ENCODE results near the gene BCAM.
"Not testable (repeated sequence)": the region's sequence is repeated elsewhere in the genome, so short reads cannot be mapped to it uniquely, and the experiment has no call there.

BCAM gene, protein sequence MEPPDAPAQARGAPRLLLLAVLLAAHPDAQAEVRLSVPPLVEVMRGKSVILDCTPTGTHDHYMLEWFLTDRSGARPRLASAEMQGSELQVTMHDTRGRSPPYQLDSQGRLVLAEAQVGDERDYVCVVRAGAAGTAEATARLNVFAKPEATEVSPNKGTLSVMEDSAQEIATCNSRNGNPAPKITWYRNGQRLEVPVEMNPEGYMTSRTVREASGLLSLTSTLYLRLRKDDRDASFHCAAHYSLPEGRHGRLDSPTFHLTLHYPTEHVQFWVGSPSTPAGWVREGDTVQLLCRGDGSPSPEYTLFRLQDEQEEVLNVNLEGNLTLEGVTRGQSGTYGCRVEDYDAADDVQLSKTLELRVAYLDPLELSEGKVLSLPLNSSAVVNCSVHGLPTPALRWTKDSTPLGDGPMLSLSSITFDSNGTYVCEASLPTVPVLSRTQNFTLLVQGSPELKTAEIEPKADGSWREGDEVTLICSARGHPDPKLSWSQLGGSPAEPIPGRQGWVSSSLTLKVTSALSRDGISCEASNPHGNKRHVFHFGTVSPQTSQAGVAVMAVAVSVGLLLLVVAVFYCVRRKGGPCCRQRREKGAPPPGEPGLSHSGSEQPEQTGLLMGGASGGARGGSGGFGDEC

DNA sequence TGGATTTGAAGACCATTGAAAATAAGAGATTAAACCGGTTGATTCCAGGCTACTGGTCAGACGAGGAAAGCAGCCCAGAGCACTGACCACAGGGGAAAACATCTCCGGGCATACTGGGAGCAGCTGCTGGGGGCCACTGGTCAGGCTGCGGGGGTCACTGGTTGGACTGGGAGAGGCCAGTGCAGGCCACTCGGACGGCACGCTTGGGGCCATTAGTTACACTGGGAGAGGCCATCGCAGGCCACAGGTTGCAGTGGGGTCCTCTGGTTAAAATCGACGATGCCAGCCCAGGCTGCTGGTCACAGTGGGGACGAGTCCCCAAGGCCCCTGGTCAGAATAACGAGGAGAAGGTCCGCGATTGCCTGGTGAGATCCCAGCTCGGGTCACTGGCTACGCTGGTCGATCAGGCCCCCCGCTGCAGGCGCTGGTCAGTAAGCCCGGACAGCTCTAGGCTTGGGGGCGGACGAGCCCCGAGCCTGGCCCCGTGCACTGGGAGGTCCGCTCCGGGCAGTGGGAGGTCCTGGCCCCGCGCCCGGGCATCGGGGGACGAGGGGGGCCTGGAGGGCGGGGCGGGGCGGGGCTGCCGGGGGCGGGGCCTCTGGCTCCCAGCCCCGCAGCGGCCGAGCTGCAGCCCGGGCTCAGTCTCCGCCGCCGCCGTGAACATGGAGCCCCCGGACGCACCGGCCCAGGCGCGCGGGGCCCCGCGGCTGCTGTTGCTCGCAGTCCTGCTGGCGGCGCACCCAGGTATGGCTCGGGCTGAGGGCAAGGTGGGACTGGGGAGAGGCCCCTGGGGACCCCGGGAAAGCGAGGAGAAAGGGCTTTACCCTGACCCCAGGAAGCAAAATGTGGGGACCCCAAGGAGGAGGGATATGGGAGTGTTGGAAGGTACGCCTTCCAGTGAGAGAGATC is at the start of gene BCAM:
BCAM (plus strand) TSS at position 641 of the 909 bp plus-strand sequence; CDS start at position 663, 22 bp downstream.
- no peak for FAIRE-seq

DNA sequence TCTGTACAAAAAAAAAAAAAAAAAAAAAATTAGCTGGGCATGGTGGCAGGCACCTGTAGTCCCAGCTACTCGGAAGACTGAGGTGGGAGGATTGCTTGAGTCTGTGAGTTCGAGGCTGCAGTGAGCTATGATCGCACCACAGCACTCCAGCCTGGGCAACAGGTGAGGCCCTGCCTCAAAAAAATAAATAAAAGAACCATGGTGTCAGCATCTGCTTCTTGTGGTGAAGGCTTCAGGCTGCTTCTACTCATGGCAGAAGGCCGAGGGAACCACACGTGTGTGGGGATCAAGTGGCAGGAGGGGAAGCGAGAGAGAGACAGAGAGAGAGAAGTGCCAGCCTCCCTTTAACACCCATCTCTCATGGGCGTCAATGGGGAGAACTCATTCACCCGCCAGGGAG is 46.9 kb upstream of the BCAM start:
- no peak for FAIRE-seq

DNA sequence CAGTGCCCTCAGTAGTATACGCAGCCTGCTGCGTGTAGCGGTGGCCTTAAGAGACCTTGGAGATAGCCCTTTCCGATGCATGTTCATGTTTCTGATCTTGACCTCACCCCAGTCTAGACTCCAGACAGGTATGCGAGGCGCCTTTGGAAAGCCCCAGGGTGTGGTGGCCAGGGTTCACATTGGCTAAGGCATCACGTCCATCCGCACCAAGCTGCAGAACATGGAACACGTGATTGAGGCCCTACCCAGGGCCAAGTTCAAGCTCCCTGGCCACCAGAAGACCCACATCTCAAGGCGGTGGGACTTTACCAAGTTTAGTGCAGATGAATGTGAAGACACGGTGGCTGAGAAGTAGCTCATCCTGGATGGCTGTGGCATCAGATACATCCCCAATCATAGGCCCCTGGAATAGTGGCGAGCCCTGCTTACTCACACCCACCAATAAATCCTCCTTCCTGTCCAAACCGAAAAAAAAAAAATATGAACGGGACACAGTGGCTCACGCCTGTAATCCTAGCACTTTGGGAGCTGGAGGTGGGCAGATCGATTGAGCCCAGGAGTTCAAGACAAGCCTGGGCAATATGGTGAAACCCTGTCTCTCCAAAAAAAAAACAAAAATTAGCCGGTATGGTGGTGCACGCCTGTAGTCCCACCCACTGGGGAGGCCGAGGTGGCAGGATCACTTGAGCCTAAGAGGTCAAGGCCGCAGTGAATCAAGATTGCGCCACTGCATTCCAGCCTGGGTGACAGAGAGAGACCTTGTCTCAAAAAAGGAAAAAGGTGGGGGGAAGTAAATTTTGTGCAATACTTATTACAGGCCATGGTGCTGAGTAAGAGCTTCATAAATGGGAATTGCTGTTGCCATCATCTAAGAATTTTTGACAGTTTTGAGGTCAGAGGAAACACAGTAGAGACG is 43.6 kb upstream of the BCAM start:
- FAIRE-seq, result no peak

DNA sequence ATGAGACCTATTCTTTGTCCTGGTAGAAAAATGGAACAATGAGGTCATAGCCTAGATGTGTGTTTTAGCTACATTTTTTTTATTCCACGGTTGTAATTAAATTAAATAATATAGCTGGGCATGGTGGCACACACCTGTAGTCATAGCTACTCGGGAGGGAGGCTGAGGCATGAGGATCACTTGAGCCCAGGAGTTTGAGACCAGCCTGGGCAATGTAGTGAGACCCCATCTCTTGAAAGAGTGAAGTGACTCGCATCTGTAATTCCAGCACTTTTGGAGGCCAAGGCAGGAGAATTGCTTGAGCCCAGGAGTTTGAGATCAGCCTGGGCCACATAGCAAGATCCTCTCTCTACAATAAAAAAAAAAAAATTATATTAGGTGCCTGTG is 43.0 kb upstream of the BCAM start:
- no peak for FAIRE-seq

DNA sequence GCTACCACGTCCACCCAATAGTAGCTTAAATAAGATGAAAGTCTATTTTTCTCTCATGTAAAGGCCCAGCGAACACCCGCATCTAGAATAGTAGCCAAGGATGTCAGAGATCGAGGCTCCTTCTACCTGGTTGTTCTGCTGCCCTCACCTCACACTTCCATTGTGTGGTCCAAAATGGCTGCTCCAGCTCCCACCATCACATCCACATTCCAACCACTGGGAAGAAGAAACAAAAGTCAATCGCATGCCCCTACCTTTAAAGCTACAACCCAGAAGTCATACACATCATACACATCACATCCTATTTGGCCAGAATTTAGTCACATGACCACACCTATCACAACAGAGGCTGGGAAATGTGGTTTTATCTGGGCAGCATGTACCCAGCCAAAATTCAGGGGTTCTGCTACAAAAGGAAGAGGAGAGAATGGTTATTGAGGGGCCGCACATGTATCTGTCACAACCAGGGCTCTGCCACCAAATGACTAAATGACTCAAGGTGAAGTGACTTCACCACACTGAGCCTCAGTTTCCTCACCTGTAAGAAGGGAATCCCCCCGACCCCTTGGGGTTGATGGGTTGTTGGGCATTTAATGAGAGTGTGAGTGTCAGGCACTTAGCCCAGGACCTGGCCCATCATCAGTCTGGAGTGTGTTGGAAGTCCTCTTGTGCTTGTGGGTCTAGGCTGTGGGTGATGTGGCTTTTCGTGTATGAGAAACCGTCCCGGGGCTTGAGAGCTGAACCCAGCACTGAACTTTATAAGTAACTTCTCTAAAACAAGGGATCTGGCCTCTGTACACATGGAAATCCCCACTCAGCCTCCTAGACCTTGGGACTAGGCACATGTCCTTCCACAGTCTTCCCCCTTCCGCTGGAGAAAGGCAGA is 41.4 kb upstream of the BCAM start:
- no peak for FAIRE-seq

DNA sequence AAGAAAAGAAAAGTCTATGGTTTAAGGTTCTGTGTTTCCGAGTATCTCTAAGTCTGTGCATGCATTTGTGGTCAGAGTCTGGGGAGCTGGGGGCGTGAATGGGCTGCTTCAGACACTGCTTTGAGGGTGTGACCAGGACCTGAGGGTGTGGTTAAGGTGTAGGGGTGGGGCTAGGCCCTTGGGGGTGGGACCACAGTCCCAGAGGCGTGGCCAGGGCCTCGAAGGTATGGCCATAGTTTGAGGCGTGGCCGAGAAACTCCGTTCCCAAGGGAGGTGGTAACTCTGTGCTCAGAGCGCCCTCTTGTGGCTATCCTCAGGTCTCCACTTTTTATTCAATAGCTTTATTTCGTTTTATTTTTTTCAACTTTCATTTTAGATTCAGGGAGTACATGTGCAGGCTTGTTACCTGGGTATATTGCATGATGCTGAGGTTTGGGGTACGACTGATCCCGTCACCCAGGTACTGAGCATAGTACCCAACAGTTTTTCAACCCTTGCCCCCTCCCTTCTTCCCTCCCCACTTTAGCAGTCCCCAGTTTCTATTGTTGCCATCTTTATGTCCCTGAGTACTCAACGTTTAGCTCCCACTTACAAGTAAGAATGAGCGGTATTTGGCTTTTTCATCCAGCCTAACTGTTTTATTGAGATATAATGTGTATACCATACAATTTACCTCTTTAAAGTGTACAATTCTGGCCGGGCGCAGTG is 38.2 kb upstream of the BCAM start:
- FAIRE-seq, result peak; percentile 96

DNA sequence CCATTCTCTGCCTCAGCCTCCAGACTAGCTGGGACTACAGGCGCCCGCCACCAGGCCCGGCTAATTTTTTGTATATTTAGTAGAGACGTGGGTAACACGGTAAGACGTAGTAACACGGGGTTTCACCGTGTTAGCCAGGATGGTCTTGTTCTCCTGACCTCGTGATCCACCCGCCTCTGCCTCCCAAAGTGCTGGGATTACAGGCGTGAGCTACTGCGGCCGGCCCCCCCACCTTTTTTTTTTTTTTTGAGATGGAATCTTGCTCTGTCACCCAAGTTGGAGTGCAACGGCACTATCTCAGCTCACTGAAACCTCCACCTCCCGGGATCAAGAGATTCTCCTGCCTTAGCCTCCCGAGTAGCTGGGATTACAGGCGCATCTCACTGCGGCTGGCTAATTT is 36.8 kb upstream of the BCAM start:
- not testable (repeated sequence) for FAIRE-seq

DNA sequence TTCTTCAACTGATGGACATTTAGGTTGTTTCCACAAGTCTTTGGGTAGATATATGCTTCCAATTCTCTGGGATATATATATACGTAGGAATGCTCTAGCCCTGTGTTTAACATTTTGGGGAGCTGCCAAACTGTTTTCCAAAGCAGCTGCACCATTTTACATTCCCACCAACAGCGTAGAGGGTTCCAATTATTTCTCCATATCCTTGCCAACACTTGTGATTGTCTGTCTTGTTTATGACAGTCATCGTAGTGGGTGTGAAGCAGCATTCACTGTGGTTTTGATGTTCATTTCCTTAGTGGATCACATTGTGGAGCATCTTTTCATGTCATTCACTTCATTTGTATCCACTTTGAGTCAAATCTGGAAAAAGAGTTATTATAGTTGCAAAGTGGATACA is 35.9 kb upstream of the BCAM start:
- FAIRE-seq, result no peak

DNA sequence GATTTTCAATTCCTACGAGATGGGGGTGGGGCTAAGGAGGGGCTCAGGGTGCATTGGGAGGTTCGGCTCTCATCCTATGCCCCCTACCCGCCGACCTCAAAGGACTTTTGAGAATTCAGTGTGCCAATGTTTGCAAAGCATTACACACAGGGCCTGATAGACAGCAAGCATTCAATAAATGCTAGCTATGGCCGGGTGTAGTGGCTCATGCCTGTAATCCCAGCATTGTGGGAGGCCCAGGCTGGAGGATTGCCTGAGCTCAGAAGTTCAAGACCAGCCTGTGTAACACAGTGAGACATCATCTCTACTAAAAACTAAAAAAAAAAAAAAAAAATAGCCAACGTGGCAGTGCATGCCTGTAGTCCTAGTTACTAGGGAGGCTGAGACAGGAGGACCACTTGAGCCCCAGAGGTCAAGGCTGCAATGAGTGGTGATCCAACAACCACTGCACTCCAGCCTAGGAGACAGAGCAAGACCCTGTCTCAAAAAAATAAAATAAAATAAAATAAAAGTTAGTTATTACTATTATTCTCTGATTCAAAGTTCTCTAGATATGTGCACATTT is 33.1 kb upstream of the BCAM start:
- no peak for FAIRE-seq

DNA sequence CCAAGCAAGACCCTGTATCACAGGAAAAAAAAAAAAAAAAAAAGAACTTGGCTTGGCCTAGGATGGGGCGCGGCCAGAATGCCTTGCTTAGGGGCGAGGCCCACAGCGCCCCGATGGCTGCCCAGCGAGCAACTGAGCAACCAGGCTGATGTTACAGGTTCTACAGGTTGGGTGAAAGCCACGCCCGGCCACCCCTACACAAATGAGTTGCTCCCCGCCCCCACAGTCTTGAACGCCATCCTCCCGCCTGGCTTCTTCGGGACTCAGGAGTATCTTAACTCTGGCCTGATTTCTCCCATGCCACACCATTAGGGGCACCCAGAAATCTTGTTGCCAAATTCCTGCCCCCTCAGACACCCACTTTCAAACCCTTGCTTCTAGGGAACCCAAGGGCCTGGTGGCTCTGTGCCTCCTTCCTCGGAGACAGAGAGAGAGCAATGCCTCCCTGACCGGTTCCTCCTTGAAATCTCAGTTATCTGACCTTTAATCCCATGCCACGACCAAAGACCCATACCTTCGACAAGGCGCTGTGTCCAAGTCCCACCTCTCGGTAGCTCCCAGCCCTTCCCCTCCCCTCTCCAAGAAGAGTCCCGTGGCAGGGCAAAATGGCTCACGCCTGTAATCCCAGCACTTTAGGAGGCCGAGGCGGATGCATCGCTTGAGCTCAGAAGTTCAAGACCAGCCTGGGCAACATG is 32.4 kb upstream of the BCAM start:
- no peak for FAIRE-seq

DNA sequence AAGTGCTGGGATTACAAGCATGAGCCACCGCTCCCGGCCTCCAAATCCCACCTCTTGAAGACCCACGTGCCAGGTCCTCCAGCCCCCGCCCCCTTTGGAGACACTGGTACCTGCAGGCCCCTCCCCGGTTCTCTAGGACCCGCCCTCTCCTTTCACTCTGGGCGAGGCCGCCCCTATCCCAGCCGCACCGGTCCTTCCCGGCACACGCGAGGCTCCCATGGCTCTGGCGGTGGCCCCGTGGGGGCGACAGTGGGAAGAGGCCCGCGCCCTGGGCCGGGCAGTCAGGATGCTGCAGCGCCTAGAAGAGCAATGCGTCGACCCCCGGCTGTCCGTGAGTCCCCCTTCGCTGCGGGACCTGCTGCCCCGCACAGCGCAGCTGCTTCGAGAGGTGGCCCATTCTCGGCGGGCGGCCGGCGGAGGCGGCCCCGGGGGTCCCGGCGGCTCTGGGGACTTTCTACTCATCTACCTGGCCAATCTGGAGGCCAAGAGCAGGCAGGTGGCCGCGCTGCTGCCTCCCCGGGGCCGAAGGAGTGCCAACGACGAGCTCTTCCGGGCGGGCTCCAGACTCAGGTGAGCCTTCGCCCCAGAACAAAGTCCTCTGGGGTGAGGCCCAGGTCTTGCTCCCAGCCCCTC is 31.1 kb upstream of the BCAM start, which contains the start of gene CBLC:
CBLC (plus strand) TSS at position 176 of the 633 bp plus-strand sequence; CDS start at position 218, 42 bp downstream.
- FAIRE-seq, result no peak

DNA sequence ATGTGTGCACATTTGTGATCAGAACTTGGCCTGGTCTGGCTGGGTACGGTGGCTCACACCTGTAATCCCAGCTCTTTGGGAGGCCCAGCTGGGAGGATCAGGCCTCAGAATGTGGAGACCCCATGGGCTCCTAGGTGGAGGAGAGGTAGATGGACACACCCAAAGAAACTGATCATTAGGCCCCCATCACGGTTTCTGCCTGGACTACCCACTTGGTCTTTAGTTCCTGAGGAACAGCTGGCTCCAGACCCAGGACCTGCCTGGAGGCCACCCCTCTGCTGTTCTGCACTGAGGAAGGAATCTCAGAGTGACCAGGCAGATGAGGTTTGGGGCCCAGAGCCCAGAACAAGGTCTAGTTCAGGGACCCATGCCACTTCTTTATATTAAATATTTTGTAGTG is 29.8 kb upstream of the BCAM start:
- no peak for FAIRE-seq

DNA sequence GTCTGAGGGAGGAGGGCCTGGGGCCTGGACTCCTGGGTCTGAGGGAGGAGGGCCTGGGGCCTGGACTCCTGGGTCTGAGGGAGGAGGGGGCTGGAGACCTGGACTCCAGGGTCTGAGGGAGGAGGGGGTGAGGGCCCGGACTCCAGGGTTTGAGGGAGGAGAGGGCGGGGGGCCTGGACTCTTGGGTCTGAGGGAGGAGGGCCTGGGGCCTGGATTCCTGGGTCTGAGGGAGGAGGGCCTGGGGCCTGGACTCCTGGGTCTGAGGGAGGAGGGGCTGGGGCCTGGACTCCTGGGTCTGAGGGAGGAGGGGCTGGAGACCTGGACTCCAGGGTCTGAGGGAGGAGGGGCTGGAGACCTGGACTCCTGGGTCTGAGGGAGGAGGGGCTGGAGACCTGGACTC is 27.2 kb upstream of the BCAM start:
- not testable (repeated sequence) for FAIRE-seq

DNA sequence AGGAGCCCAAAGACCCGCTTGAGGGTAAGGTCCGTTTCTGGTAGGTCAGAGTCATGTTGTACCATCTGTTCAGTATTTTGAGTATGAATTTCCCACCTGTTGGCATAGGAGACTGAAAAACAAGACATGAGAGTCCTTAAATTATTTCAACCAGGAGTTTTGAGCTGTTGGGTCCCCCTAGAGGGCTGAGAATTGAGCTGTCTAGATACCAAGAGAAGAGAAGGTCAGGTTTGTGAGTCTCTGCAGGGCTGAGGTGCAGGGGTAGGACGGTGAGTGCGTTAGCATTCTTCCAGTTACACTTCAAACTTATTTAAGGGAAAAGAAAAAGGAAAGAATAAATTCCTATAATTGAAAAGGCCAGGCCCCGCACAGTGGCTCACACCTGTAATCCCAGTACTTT is 26.2 kb upstream of the BCAM start:
- no peak for FAIRE-seq

DNA sequence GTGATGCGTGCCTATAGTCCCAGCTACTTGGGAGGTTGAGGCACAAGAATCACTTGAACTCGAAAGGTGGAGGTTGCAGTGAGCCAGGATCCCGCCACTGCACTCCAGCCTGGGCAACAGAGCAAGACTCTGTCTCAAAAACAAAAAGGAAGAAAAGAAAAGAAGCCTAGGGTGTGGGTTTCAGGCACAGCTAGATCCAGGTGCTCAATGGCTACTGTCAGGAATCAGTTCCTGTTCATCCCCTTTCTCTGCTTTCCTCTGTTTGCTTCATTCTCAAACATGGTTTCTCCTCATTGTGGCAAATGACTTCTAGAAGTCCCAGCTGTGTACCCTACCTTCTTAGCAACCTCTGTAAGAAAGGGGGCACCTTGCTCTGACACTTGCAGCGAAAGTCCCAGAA is 25.4 kb upstream of the BCAM start:
- no peak for FAIRE-seq

DNA sequence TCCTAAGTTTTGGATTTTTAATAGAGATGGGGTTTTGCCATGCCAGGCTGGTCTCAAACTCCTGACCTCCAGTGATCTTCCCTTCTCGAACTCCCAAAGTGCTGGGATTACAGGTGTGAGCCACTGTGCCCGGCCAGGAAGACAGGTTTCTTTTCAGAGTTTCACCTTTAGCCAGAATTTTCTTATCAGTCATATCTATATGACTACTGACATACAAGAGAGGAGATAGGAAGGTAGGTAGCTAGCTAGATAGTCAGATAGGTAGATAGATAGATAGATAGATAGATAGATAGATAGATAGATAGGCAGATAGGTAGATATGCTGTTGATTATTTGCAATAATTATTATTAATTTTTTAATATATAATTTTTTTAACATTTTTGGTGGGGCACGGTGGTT is 23.6 kb upstream of the BCAM start:
- FAIRE-seq, result no peak

DNA sequence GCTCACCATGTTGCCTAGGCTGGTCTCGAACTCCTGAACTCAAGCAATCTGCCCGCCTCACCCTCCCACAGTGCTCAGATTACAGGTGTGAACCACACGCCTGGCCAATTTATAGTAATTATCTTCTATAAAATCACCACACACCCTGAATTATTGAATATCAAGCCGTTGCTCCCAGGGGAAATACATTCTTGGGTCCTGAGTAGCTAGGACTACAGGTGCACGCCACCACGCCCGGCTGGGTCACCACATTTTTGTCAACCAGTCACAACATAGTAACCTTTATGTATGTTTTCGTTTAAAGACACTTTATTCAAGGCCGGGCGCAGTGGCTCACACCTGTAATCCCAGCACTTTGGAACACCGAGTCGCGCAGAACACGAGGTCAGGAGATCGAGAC is 22.9 kb upstream of the BCAM start:
- no peak for FAIRE-seq

DNA sequence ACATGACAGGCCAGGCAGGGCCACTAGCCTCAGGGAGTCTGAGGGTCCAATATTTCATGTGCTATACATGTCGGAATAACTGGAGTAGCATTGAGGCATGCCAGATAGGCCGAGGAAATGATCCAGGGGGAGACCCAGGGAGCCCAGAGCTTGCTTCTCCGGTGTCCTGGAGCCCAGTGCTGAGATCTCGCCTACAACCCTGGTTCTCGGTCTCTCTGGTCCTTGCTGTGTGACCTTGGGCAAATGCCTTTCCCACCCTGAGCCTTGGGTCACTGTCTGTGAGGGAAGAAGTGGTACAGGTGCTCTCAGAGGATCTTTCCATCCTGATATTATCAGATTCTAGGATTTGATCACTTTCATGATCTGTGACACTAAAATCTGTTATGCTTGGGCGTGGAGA is 19.9 kb upstream of the BCAM start:
- no peak for FAIRE-seq

DNA sequence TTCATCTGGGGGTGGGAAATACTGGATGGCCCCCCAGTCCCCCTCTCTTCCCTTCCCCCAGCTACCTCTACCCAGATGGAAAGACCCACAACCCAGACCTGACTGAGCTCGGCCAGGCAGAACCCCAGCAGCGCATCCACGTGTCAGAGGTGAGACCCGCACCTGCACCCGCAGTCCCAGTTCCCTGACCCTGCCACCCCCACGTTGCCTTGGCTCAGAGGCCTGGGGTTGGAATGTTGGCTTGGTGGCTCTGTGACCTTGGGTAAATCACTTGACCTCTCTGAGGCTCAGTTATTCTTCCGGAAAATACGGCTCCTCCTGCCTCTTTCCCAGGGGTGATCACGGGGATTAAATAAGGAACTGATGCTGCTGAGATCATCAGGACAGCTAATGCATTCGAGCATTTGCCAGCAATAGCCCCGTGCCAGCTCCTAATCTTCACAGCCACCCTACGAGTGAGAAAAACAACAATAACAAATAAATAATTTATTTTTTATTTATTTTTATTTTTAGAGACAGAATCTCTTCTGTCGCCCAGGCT is 18.9 kb upstream of the BCAM start:
- FAIRE-seq, result no peak

All from TTC549 (cell line).